Nephron progenitor cell (in vitro differentiated cells): ENCODE data around the gene NXPH4.

ENCODE experiments used
- DNase-seq: peaks from one replicate; pipeline ENCODE4 v3.0.0; 2021
- H3K27ac Mint-ChIP-seq: 2 replicates; pipeline ENCODE4 v1.8.0; 2021; ENCODE audit warnings: mild to moderate bottlenecking, moderate library complexity, mixed read lengths
- H3K27me3 Mint-ChIP-seq: 2 replicates; pipeline ENCODE4 v1.8.0; 2021; ENCODE audit warnings: mild to moderate bottlenecking, low read depth, mixed read lengths; ENCODE audit not compliant: poor library complexity
- H3K36me3 Mint-ChIP-seq: 2 replicates; pipeline ENCODE4 v1.8.0; 2021; ENCODE audit warnings: low read depth, mixed read lengths
- H3K4me1 Mint-ChIP-seq: 2 replicates; pipeline ENCODE4 v1.8.0; 2021; ENCODE audit warnings: mixed read lengths
- H3K4me3 Mint-ChIP-seq: 2 replicates; pipeline ENCODE4 v1.8.0; 2021; ENCODE audit warnings: mild to moderate bottlenecking, moderate library complexity, mixed read lengths
- H3K9me3 Mint-ChIP-seq: 2 replicates; pipeline ENCODE4 v1.8.0; 2021; ENCODE audit warnings: mild to moderate bottlenecking, moderate library complexity, mixed read lengths
- TF ChIP-seq, protein P1 (sequence below): fragments of 200-600 bp; sonication (generic); IDR thresholded peaks from 2 replicates; pipeline ENCODE4 v1.5.0; 2021; ENCODE audit warnings: antibody characterized with exemption

Gene NXPH4

DNA sequence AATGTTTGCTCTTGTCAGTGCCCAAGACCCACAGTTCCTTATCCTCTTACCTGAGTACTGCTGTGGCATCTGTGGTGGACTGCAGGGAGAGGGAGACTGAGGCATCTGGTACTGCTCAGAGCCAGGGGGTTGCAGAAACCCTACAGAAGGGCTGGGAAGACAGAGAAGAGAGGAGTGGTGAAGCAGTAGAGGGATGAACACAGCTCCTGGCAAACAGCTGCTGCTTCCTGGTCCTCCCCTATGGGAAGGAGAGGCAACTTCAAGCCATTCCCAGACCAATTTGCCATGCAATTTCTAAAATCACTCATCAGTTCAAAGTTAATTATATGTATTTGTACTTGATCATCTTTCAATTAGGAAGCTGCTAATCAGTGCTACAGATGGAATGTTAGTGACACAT lies 50.1 kb downstream of the NXPH4 start:
- no peak for DNase-seq
- Mint-ChIP-seq H3K27me3 (peaks cover 1% of the 10 kb centered on the region), H3K27ac (no peak overlapping the region), H3K4me1 (peaks cover 15% of the 10 kb centered on the region), H3K4me3 (no peak overlapping the region), H3K9me3 (no peaks in the 10 kb centered on the region), H3K36me3 (peaks cover 57% of the 10 kb centered on the region)
- TF ChIP-seq, protein P1, sequence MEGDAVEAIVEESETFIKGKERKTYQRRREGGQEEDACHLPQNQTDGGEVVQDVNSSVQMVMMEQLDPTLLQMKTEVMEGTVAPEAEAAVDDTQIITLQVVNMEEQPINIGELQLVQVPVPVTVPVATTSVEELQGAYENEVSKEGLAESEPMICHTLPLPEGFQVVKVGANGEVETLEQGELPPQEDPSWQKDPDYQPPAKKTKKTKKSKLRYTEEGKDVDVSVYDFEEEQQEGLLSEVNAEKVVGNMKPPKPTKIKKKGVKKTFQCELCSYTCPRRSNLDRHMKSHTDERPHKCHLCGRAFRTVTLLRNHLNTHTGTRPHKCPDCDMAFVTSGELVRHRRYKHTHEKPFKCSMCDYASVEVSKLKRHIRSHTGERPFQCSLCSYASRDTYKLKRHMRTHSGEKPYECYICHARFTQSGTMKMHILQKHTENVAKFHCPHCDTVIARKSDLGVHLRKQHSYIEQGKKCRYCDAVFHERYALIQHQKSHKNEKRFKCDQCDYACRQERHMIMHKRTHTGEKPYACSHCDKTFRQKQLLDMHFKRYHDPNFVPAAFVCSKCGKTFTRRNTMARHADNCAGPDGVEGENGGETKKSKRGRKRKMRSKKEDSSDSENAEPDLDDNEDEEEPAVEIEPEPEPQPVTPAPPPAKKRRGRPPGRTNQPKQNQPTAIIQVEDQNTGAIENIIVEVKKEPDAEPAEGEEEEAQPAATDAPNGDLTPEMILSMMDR: no peak

DNA sequence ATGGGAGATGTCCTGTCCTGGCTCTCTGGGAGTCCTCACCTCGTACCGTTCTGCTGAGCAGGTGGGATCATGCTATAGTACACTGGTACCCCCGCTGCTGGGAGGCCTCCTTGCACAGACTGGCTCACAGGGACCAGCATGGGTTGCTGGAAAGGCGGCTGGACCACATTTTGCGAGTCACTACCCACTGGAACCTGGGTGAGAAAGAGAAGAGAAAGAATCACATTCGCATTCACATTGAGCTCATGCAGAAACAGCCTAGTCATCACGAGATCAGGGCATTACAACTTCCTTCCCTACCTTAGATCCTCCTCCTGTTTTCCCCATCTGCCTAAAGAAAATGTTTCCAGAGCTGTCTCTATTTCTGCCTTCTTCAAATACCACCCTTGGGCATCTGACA lies 51.7 kb downstream of the NXPH4 start:
- Mint-ChIP-seq H3K27ac (peak overlapping the region; percentile 78), H3K36me3 (peaks cover 62% of the 10 kb centered on the region), H3K4me3 (no peak overlapping the region), H3K27me3 (peaks cover 5% of the 10 kb centered on the region), H3K9me3 (no peaks in the 10 kb centered on the region), H3K4me1 (peaks cover 17% of the 10 kb centered on the region)
- no peak for DNase-seq
- TF ChIP-seq, protein P1: no peak

DNA sequence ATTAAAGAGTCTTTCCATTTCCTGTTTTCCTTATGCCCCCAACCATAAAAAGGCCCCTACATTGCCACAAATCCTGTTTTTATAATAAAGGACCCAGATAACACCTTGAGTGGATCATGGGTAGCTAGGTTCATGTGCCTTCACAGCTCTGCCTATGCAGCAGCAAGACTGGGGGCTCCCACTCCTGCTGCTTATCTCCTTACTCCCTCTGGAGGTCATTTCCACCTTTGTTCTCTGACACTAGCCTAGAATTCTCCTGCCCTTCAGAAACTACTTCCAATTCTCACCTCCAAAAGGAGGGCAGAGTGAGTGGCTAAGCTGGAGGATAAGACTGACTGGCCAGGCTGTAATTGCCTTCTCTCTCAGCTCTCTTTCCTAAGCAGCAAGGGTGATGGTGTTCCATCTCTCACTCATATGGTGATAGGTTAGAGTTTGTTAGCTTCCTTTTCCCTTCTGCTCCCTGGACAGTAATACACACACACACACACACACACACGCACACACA lies 54.4 kb downstream of the NXPH4 start:
- H3K27me3 Mint-ChIP-seq: peaks cover 5% of the 10 kb centered on the region
- H3K4me3 Mint-ChIP-seq: no peak overlapping the region
- H3K27ac Mint-ChIP-seq: peak overlapping the region; percentile 49
- no peaks in the 10 kb centered on the region for H3K9me3 Mint-ChIP-seq
- H3K4me1 Mint-ChIP-seq: peaks cover 15% of the 10 kb centered on the region
- TF ChIP-seq, protein P1: no peak
- H3K36me3 Mint-ChIP-seq: peaks cover 73% of the 10 kb centered on the region
- no peak for DNase-seq

DNA sequence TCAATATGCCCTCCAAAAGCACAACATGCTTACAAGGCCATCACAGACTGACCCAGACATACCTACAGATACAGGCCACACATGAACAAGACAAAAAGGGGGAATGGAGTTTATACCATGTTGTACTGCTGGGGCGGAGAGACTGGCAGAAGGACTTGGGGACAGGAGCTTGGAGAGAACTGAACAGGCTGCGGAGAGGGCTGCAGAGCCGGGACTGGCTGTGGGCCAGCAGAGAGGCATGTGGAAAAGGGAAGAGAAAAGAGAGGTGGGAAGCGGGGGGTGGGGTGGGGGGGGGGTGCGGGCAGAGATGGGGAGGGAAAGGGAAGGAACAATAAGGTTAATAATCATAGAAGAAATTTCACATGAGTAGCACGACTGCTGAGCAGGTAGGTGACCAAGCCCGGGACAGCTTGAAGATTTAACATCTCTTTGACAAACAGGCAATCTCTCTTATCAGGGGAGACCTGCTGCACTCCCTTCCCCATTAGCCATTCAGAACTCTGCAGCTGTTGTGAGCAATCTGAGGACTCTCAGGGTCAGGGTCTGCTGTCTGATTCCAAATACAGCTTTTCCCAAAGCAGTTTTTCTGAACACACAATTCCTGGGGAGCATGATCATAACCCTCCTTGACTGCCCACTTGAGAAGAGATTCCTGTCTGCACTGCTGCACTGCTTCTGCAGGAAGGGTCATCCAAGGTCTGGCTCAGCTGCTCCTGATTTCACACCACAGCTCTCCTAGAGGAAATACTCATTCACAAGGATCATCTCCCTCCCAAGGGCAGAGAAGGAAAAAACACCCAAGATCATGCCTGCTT lies 56.0 kb downstream of the NXPH4 start:
- TF ChIP-seq, protein P1: no peak
- no peak for DNase-seq
- H3K4me3 Mint-ChIP-seq: no peak overlapping the region
- H3K36me3 Mint-ChIP-seq: peaks cover 73% of the 10 kb centered on the region
- H3K27ac Mint-ChIP-seq: peak overlapping the region; percentile 81
- no peaks in the 10 kb centered on the region for H3K9me3 Mint-ChIP-seq
- H3K4me1 Mint-ChIP-seq: peaks cover 15% of the 10 kb centered on the region
- peaks cover 5% of the 10 kb centered on the region for H3K27me3 Mint-ChIP-seq

DNA sequence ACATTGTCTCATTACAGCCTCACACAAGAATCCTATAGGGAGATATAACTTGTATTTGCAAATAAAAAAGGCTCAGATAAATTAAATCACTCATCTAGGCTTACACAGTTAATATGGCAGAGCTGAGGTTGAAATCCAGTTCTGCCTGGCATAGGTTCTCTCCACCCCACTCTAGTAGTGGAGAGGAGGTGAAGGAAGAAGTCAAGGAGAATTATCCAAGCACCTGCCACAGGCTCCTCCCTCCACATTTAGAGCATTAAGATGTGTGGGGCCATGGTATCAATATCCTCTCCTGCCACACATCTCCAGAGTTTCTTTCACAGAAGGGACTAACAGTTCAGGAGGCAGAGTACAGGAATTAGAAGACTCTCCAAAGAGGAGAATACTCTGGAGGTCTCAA lies 56.9 kb downstream of the NXPH4 start:
- peaks cover 68% of the 10 kb centered on the region for H3K36me3 Mint-ChIP-seq
- peak overlapping the region; percentile 81 for H3K27ac Mint-ChIP-seq
- peaks cover 5% of the 10 kb centered on the region for H3K27me3 Mint-ChIP-seq
- no peak for DNase-seq
- peaks cover 15% of the 10 kb centered on the region for H3K4me1 Mint-ChIP-seq
- H3K4me3 Mint-ChIP-seq: no peak overlapping the region
- no peaks in the 10 kb centered on the region for H3K9me3 Mint-ChIP-seq
- TF ChIP-seq, protein P1: no peak
